ENCODE data around the gene ATP8A2.

DNA sequence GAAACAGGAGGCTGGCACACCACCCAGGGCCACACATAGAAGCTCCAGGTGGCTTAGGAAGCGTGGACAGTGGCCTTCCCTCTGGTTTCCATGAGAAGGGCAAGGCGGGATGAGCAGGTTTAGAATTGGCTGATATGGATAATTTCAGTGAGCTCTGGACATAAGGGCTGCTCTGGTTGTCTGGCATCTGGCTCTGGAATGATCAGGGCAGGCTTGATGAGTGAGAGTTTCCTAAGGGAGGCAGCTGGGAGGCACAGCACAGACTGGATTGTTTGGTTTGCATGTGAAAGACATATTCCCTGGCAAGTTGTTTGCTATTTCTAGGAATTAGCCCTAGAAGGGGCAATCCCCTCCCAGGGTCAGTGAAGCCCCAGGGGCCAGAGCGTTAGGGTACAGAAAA is 129.5 kb downstream of the ATP8A2 start:
- TF ChIP-seq, protein P1, sequence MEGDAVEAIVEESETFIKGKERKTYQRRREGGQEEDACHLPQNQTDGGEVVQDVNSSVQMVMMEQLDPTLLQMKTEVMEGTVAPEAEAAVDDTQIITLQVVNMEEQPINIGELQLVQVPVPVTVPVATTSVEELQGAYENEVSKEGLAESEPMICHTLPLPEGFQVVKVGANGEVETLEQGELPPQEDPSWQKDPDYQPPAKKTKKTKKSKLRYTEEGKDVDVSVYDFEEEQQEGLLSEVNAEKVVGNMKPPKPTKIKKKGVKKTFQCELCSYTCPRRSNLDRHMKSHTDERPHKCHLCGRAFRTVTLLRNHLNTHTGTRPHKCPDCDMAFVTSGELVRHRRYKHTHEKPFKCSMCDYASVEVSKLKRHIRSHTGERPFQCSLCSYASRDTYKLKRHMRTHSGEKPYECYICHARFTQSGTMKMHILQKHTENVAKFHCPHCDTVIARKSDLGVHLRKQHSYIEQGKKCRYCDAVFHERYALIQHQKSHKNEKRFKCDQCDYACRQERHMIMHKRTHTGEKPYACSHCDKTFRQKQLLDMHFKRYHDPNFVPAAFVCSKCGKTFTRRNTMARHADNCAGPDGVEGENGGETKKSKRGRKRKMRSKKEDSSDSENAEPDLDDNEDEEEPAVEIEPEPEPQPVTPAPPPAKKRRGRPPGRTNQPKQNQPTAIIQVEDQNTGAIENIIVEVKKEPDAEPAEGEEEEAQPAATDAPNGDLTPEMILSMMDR (IDR thresholded peaks at IDR 0.05; ENCODE audit: low read depth, low read length), result no peak
- no peak for TF ChIP-seq POLR2A (IDR thresholded peaks at IDR 0.05; ENCODE audit: extremely low read depth, insufficient read length)
- TF ChIP-seq, protein P2, sequence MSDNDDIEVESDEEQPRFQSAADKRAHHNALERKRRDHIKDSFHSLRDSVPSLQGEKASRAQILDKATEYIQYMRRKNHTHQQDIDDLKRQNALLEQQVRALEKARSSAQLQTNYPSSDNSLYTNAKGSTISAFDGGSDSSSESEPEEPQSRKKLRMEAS (IDR thresholded peaks at IDR 0.05; ENCODE audit: low read depth, low read length), result no peak

Data from NB4 (cell line).